Breast epithelium (tissue), 4 donors: Measurements from ENCODE around the gene SUCLG2. TPM values are rescaled to one million over a fixed set of nuclear protein-coding genes. Genes with fewer than 3 reads are reported as not detected.

ENCODE experiments used
- DNase-seq, 2 donors: peaks; one replicate each; pipeline ENCODE4 v3.0.0-alpha.2; 2019; ENCODE audit warnings: low spot score in 2 of 2
- H3K27ac ChIP-seq, 2 donors: fragments of 200-600 bp; sonication (generic) in 1 of 2; one replicate each; pipeline ENCODE4 v1.5.1; 2016 to 2019; ENCODE audit warnings: mild to moderate bottlenecking in 1 of 2
- H3K27me3 ChIP-seq, 2 donors: fragments of 200-600 bp; sonication (generic) in 1 of 2; one replicate each; pipeline versions ENCODE4 v1.5.1 to v1.6.0; 2017 to 2019; ENCODE audit warnings: control low read depth in 1 of 2, mild to moderate bottlenecking in 1 of 2
- H3K36me3 ChIP-seq: fragments of 200-600 bp; one replicate; pipeline ENCODE4 v1.5.1; 2019
- H3K4me1 ChIP-seq, 2 donors: fragments of 200-600 bp; sonication (generic); one replicate each; pipeline ENCODE4 v1.5.1; 2016 to 2019; ENCODE audit warnings: control low read depth in 1 of 2
- H3K4me3 ChIP-seq, 3 donors: fragments of 200-600 bp; sonication (generic); 1 replicate in 2 of 3; 2 replicates in 1 of 3; pipeline ENCODE4 v1.5.1; 2016 to 2019; ENCODE audit warnings: mild to moderate bottlenecking in 3 of 3, moderate library complexity in 2 of 3
- H3K9me3 ChIP-seq, 2 donors: fragments of 200-600 bp; sonication (generic) in 1 of 2; one replicate each; pipeline ENCODE4 v1.5.1; 2016 to 2019; ENCODE audit warnings: control low read depth in 1 of 2
- POLR2A ChIP-seq: fragments of 450-650 bp; IDR thresholded peaks from one replicate; pipeline ENCODE4 v1.6.1; 2016; ENCODE audit warnings: antibody characterized with exemption, mild to moderate bottlenecking, moderate library complexity
- POLR2AphosphoS5 ChIP-seq, 3 donors: sonication (generic); formaldehyde crosslinking; IDR thresholded peaks; one replicate each; pipeline ENCODE4 v1.6.1; 2017; ENCODE audit warnings: antibody characterized with exemption in 3 of 3
- intact Hi-C: fragments of 100-400 bp; cut with DNase I; formaldehyde crosslinking; loops from one replicate; pipeline ENCODE4 v1.15.1; 2023; ENCODE audit warnings: low total_unique reads
- total RNA-seq, 3 donors: library from RNA; depleted of rRNA; stranded (reverse); fragments of >200 nt; gene quantifications; one replicate each; pipeline ENCODE4 v1.1.0, GENCODE V29; 2016
- TF ChIP-seq, protein P1 (sequence below), 3 donors: fragments of 450-650 bp; IDR thresholded peaks; one replicate each; pipeline ENCODE4 v1.5.1; 2016 to 2017; ENCODE audit warnings: antibody characterized with exemption in 3 of 3, mild to moderate bottlenecking in 3 of 3, moderate library complexity in 3 of 3

SUCLG2 gene
- total RNA-seq, 3 donors from 2014 or later: 45.9 to 58.1 (median 52.8) TPM

DNA sequence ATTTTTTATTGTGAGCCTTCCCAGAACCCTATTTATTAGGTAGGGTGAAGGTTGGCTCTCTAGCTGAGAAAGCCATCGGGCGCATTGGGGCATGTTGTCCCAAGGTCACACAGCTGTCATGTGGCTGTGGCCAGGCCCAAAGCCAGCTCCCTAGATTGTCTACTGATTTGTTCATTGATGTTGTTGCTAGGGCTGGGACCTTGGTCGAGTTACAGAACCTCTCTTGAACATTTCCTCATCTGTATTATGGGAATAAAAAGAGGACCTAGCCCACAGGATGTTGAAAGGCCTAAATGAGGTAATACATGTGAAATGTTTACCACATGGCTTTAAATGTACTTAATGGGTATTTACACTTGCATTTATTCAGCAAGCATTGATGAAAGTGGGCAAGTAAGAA lies 252.5 kb downstream of the SUCLG2 start:
- Histone ChIP-seq H3K27ac (no peak overlapping the region), H3K4me1 (no peaks in the 10 kb centered on the region), H3K36me3 (no peaks in the 10 kb centered on the region), H3K27me3 (no peaks in the 10 kb centered on the region), H3K9me3 (no peaks in the 10 kb centered on the region), H3K4me3 (no peak overlapping the region)
- TF ChIP-seq POLR2A: no peak
- TF ChIP-seq POLR2AphosphoS5 (IDR thresholded peaks at IDR 0.05): no peak
- TF ChIP-seq, protein P1, sequence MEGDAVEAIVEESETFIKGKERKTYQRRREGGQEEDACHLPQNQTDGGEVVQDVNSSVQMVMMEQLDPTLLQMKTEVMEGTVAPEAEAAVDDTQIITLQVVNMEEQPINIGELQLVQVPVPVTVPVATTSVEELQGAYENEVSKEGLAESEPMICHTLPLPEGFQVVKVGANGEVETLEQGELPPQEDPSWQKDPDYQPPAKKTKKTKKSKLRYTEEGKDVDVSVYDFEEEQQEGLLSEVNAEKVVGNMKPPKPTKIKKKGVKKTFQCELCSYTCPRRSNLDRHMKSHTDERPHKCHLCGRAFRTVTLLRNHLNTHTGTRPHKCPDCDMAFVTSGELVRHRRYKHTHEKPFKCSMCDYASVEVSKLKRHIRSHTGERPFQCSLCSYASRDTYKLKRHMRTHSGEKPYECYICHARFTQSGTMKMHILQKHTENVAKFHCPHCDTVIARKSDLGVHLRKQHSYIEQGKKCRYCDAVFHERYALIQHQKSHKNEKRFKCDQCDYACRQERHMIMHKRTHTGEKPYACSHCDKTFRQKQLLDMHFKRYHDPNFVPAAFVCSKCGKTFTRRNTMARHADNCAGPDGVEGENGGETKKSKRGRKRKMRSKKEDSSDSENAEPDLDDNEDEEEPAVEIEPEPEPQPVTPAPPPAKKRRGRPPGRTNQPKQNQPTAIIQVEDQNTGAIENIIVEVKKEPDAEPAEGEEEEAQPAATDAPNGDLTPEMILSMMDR (IDR thresholded peaks at IDR 0.05): no peak
- no peak for DNase-seq
- intact Hi-C loops: no loop called here

DNA sequence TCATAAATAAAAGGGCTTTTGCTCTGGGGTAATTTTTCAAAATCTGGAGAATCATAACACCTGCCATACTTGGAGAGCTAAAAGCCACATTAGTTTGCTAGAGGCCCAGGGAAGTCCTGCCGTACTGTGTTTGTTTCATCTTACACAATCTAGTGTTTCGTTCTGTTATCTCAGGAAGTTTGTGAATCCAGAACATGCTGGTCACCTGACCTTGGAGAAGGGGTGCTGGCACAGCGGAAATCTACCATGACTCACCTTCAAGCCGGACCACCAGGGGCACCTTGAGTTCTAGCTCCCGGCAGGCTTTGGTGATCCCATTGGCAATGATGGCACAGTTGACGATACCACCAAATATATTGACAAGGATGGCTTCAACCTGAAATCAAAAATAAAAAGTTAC lies 253.9 kb downstream of the SUCLG2 start:
- no peak for DNase-seq
- intact Hi-C loops: no loop called here
- H3K9me3 ChIP-seq: no peaks in the 10 kb centered on the region
- no peak overlapping the region for H3K27ac ChIP-seq
- no peaks in the 10 kb centered on the region for H3K36me3 ChIP-seq
- no peaks in the 10 kb centered on the region for H3K27me3 ChIP-seq
- TF ChIP-seq POLR2AphosphoS5 (IDR thresholded peaks at IDR 0.05) (no peak), POLR2A (no peak)
- H3K4me3 ChIP-seq: no peak overlapping the region
- no peaks in the 10 kb centered on the region for H3K4me1 ChIP-seq

DNA sequence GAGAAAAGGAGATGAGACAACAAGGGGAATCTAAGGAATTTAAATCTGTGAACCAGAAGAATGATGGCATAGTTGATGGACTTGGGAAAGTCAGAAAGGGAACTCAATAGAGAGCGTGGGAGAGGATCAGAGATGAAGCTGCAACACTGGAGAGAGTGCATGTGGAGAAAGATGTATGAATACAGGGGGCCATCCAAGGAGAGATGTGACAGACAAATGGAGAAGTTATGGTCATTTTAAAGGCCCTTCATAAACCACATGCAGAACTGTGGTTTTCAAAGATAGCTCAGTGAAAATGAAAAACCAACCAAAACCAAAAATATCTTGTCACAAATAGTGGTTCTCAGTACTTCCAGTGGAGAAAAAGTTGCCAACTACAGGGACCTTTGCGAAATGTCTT lies 265.2 kb downstream of the SUCLG2 start:
- intact Hi-C loops: no loop called here
- H3K9me3 ChIP-seq: no peaks in the 10 kb centered on the region
- TF ChIP-seq POLR2AphosphoS5 (IDR thresholded peaks at IDR 0.05) (no peak), POLR2A (no peak)
- TF ChIP-seq, protein P1 (IDR thresholded peaks at IDR 0.05): no peak

DNA sequence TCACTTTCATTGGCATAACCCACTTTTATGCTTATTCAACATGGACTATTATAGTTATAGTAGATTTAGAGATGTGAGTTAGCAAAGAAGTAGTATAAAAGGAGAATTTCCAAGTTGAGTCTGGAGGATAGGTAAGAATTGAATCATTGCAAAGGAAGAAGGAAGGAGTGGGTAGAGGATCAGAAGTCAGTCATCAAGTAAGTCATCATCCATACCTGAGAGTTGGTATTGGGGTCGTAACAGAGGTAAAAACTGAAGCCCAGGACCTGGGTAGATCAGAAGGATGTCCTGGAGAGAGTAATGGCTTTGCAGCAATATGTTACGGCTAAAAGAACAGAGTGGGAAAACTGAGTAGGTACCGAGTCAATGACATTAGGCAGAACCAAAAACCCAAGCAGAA lies 265.7 kb downstream of the SUCLG2 start:
- Histone ChIP-seq H3K4me3 (no peak overlapping the region), H3K4me1 (no peaks in the 10 kb centered on the region), H3K27me3 (no peaks in the 10 kb centered on the region), H3K27ac (no peak overlapping the region), H3K9me3 (no peaks in the 10 kb centered on the region), H3K36me3 (no peaks in the 10 kb centered on the region)
- intact Hi-C loops: no loop called here
- no peak for TF ChIP-seq POLR2A
- TF ChIP-seq, protein P1 (IDR thresholded peaks at IDR 0.05): no peak
- TF ChIP-seq POLR2AphosphoS5 (IDR thresholded peaks at IDR 0.05): no peak
- DNase-seq: no peak

More for the DNA sequence above, 265.2 kb downstream of the SUCLG2 start:
- H3K4me1 ChIP-seq: no peaks in the 10 kb centered on the region
- no peak for DNase-seq
- no peaks in the 10 kb centered on the region for H3K36me3 ChIP-seq
- H3K4me3 ChIP-seq: no peak overlapping the region
- no peaks in the 10 kb centered on the region for H3K27me3 ChIP-seq
- H3K27ac ChIP-seq: no peak overlapping the region

DNA sequence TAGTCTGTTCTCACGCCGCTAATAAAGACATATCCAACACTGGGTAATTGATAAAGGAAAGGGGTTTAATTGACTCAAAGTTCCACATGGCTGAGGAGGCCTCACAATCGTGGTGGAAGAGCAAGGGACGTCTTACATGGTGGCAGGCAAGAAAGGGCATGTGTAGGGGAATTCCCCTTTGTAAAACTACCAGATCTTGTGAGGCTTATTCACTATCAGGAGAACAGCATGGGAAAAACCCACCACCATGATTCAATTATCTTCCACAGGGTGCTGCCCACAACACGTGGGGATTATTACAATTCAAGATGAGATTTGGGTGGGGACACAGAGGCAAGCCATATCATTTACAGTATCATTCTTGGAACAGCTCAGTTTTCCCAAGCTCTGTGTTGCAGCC lies 268.0 kb downstream of the SUCLG2 start:
- Histone ChIP-seq H3K4me3 (no peak overlapping the region), H3K36me3 (no peaks in the 10 kb centered on the region), H3K9me3 (no peaks in the 10 kb centered on the region), H3K4me1 (no peaks in the 10 kb centered on the region), H3K27me3 (no peaks in the 10 kb centered on the region), H3K27ac (no peak overlapping the region)
- DNase-seq: no peak
- TF ChIP-seq POLR2A (no peak), POLR2AphosphoS5 (IDR thresholded peaks at IDR 0.05) (no peak)
- TF ChIP-seq, protein P1 (IDR thresholded peaks at IDR 0.05): no peak
- intact Hi-C loops: no loop called here
